GM23248 (cell line): ENCODE data around the gene EFR3B.

Experiments used
- EZH2 ChIP-seq: fragments of 200-600 bp; sonication (generic); IDR thresholded peaks from 2 replicates; pipeline ENCODE4 v1.6.1; 2018; ENCODE audit warnings: antibody characterized with exemption, mild to moderate bottlenecking; ENCODE audit not compliant: insufficient read depth, poor library complexity, severe bottlenecking
- EZH2phosphoT487 ChIP-seq: fragments of 200-600 bp; sonication (generic); IDR thresholded peaks from 2 replicates; pipeline ENCODE4 v1.6.1; 2018; ENCODE audit warnings: antibody characterized with exemption, moderate library complexity, mild to moderate bottlenecking, low read depth; ENCODE audit not compliant: insufficient read depth

DNA sequence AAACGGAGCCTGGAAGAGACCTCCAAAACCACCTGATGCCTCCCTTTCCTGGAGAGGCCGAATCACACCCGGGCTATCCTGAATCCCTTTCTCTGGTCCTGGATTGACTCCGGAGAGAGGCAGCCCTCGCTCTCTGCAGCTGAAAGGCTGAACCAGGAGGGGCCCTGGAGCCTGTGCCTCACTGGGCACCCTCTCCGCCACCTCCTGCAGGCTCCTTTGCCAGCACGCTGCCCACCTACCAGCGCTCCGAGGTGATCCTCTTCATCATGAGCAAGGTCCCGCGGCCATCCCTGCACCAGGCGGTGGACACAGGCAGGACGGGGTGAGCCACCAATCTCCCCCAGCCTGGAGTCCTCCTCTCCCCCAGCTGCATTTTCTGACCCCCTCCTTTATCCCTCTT is 90.8 kb downstream of the EFR3B start:
- TF ChIP-seq EZH2 (no peak), EZH2phosphoT487 (no peak)
